ENCODE measurements around the gene ROGDI.

The ROGDI gene

DNA sequence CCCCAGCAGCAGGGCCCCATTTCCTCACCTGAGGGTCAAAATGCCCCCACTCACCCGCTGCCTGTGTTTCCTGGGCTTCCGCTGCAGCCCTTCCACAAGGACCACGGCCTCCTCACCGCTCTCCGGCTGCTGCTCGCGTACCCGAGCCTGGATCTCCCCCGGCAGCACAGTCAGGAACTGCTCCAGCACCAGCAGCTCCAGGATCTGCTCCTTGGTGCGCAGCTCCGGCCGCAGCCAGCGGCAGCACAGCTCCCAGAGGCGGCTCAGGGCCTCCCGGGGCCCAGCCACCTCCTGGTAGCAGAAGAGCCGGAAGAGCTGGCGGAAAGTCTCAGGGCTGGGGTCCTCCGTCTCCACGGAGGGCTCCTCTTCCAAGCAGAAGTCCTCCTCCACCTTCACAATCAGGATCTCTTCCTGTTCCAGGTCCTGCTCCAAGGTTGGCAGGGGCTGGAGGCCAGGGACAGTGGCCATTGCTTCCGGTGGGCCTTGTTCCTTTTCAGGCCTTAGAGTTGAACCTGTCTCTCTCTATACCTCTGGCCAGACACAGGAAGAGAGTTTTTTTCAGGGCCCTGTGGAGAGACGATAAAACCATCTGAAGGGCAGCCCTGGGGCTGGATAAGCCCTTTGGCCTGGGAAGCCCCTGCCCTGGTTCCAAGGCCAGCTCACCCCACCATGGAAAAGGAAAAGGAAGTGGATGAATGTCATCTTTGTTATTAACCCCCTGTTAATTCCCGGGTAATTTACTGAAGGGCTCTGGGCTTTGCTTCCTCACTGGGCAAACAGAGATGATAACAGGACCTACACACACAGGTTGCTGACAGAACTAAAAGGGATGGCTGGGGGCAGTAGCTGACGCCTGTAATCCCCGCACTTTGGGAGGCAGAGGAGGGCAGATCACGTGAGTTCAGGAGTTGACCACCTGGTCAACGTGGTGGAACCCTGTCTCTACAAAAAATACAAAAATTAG is 36.6 kb downstream of the ROGDI start:
- DNase-seq = no peak

GRCh38 chr16:4763791-4764190 is 38.6 kb downstream of the ROGDI start:
- DNase-seq = no peak

DNA sequence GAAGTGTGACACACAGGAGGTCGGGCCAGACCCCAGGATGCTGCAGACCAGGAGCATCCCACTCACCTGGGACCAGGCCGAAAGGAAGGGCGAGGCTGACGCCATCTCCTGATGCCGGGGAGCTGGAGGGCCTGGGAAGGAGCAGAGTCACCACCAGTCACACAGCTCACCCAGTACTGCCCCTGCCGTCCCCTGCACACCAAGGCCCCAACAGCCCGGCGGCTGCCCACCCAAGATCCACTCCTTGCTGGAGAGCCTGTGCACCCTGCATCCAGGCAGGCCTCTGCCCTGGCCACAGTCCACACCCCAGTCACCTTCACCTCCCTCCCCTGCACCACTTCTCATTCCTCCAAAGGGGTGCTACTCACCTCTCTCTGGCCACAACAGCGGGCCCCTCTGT is 40.2 kb downstream of the ROGDI start:
- no peak for DNase-seq

GRCh38 chr16:4760221-4760910 is 42.1 kb downstream of the ROGDI start:
- no peak for DNase-seq

GRCh38 chr16:4755687-4756086 is 46.7 kb downstream of the ROGDI start:
- no peak for DNase-seq

DNA sequence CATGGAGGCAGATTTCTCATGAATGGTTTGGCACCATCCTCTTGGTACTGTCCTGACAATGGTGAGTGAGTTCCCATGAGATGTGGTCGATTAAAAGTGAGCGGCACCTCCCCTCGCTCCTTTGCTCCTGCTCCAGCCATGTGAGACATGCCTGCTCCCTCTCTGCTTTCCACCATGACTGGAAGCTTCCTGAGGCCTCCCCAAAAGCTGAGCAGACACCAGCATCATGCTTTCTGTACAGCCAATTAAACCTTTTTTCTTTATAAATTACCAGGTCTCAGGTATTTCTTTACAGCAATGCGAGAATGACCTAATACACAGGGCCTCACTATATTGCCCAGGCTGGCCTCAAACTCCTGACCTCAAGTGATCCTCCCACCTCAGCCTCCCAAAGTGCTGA is 47.6 kb downstream of the ROGDI start:
- no peak for DNase-seq

- no peak for DNase-seq
Observed at GRCh38 chr16:4753227-4753626, 49.2 kb downstream of the ROGDI start.

DNA sequence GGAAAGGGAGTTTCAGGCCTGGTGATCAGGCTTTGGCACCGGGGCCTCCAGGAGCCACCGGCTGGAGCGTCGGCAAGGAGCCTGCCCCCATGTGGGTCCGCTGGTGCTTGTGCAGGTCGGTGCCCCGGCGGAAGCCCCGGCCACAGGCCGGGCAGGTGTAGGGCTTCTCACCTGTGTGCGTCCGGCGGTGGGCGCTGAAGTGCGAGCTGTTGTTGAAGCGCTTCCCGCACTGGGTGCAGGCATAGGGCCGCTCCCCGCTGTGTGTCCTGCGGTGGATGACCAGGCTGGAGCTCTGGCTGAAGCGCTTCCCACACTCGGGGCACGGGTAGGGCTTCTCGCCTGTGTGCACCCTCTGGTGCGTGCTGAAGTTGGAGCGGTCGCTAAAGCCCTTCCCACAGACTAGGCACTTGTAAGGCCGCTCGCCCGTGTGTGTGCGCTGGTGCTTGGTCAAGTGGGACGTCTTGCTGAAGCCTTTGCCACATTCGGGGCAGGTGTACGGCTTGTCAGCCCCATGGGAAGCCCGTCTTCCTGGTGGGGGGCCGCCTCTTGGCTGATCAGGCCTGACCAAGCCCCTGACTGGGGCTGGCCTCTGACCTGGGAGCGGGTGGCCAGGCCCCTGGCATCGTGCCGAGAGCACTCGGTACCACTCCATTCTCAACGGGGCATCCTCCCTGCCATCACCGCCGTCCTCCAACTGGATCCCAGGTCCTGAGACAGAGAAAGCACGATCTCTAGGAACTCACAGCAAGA is 49.9 kb downstream of the ROGDI start:
- DNase-seq = no peak

DNA sequence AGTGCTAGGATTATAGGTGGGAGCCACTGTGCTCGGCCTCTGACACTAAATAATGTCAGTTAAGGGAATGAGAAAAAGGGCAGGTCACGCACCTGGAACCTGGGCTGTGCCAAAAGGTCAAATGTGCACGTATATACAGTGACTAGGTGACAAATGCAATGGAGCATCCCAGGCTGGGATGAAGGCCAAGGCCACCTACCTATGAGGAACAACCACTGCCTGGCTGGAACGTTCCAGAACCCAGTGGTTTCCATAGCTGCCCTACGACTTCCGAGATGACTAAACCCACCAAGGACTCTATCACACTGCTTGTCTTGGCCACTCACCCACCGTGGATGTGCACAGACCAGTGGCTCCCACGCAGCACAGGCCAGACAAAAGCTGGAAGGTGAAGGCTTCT is 51.5 kb downstream of the ROGDI start:
- DNase-seq = no peak

- DNase-seq = no peak
Observed at GRCh38 chr16:4749700-4750257, 52.7 kb downstream of the ROGDI start.

- DNase-seq = no peak
Observed at GRCh38 chr16:4748682-4749411, 53.6 kb downstream of the ROGDI start.

DNA sequence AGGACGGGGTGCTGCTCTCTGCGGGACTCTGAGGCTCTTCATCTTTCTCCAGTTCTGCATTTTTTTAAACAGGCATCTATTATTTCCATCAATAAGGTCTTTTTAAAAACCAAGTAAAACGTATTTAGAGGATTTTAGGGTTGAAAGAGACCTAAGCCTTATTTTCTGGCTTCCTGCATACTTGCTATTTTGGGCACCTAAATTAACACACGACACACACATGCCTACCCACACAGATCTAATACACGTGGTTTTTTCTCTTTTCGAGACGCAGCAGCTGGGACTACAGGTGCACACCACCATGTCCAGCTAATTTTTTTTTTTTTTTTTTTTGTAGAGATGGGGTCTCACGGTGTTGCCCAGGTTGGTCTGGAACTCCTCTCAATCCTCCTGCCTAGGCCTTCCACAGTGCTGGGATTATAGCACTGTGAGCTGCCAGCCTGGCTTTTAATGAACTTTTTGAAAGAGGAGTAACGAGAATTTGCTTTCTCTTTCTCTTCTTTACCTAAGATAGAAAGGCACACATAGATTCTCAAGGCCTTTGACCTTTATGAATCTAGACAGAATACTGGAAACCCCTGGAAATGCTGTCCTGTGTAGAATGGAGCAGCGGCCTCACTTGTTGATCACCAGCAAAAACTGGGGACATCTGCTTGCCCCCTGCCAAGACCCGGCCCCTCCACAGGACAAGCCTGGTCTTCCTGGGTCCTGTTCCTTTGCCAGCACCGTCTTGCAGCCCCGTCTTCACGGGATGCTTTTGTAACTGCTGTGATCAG is 54.3 kb downstream of the ROGDI start:
- no peak for DNase-seq

- DNase-seq = no peak
Observed at GRCh38 chr16:4746991-4747574, 55.4 kb downstream of the ROGDI start.

Measured in bone marrow (tissue), 2 donors.